Measurements from ENCODE around the gene LNX1. TPM values are rescaled to one million over a fixed set of nuclear protein-coding genes. Genes with fewer than 3 reads are reported as not detected.

Gene LNX1
- total and polyA plus RNA-seq, 9 of the 15 experiments (the other 6 are each of a cell fraction or from before 2014, with no cell fraction given) = 0.40 to 3.6 (median 2.2) TPM

DNA sequence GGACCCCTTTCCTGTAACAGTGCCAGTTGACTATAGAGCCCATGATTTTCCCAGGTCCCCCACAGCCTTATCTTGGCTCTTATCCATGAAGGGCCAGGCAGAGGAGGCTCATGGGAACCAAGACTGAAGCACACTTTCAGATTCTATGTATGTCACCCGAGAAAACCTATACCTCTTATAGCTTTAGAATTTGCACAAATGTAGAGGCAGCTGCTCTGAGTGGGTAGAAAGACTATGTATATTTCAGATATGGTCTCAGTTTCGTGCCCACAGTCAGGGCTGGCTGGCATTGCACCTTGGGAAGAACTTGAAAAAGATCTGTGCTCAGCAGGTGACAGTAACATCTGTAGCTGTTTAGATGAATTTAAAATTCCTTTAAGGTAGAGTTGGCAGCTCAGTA is 8.3 kb upstream of the LNX1 start:
- intact Hi-C loops (cut with micrococcal nuclease) = loop anchor here (10.0 kb wide), 1 partner anchor 185 kb away; no protein-coding TSS in a partner anchor
- in situ Hi-C loops (cut with MboI) = no loop called here
- POLR2A ChIA-PET = no interaction called here

More for the DNA sequence above, 8.3 kb upstream of the LNX1 start:
- BruUV-seq (replicated peaks) = no TSS peak
- Histone ChIP-seq H3K36me3 (ENCODE audit: control insufficient read depth, insufficient read depth, low read length) (no peaks in the 10 kb centered on the region), H3K27ac (ENCODE audit: extremely low read depth, low read depth, low read length) (no peak overlapping the region), H2AFZ (ENCODE audit: low read depth, low read length) (0 out of 2 replicates have a peak overlapping the region, but pooled peaks have one; percentile 23), H3K9ac (ENCODE audit: insufficient read depth in 1 of 2, low read depth in 2 of 2, low read length in 2 of 2) (no peak overlapping the region), H3K9me3 (replicated peaks; ENCODE audit: control insufficient read depth, insufficient read depth, low read depth, low read length) (no peaks in the 10 kb centered on the region), H3K27me3 (ENCODE audit: control insufficient read depth in 2 of 2, insufficient read depth in 2 of 2, low read length in 2 of 2) (no peaks in the 10 kb centered on the region), H3K9me1 (ENCODE audit: control insufficient read depth, insufficient read depth, low read length) (no peaks in the 10 kb centered on the region), H4K20me1 (replicated peaks; ENCODE audit: control insufficient read depth, insufficient read depth, low read length) (no peaks in the 10 kb centered on the region), H3K4me1 (replicated peaks in 1 of 2; ENCODE audit: control insufficient read depth in 2 of 2, insufficient read depth in 2 of 2, low read length in 2 of 2) (peaks cover 0 to 4% of the 10 kb centered on the region in 2 experiments; a peak in 1 of 5 replicates), H3K79me2 (ENCODE audit: control insufficient read depth, insufficient read depth, low read length) (no peaks in the 10 kb centered on the region), H3K4me2 (ENCODE audit: insufficient read depth, low read length) (no peak overlapping the region), H3K4me3 (no peak overlapping the region)
- FAIRE-seq = no peak
- CTCF ChIA-PET (ENCODE audit: low intra/inter-chr PET ratio) = no interaction called here
- TF ChIP-seq SMAD2 (IDR thresholded peaks at IDR 0.05; ENCODE audit: low read depth, low read length) (no peak), ETS2 (tag; IDR thresholded peaks at IDR 0.05; ENCODE audit: borderline replicate concordance, poor library complexity, severe bottlenecking) (no peak), ZBTB17 (CRISPR knock-in tag; IDR thresholded peaks at IDR 0.05) (no peak), EP300 (IDR thresholded peaks at IDR 0.05; ENCODE audit: low read length) (no peak), NCOA2 (IDR thresholded peaks at IDR 0.05; ENCODE audit: partially characterized antibody in 2 of 2) (no peak), SMAD3 (CRISPR knock-in tag; conservative IDR thresholded peaks at IDR 0.05) (no peak), THRA (IDR thresholded peaks at IDR 0.05) (no peak), ZNF830 (CRISPR knock-in tag; IDR thresholded peaks at IDR 0.05) (no peak)
- no peak for DNase-seq (ENCODE audit: extremely low read depth in 1 of 4, low spot score in 3 of 4)
- WGBS (ENCODE audit: insufficient coverage, low coverage, missing lambda C conversion rate) = 13% methylated on average over 2 of the region's 2 CpGs
- ATAC-seq = no peak
